HCT116 (cell line): ENCODE results near the gene UBTD1. TPM values are rescaled to one million over a fixed set of nuclear protein-coding genes. Genes with fewer than 3 reads are reported as not detected.

Source experiments
- ATAC-seq: fragments of 200-7000 bp; cut with Tn5 transposase; 2 replicates; pipeline ENCODE4 v1.9.1; 2020; ENCODE audit warnings: mild to moderate bottlenecking, moderate library complexity
- BruUV-seq: library from RNA; stranded (reverse); fragments of 400-500 nt; replicated peaks from 2 replicates; lab custom pipeline; 2021; lab: Mats Ljungman, UMichigan
- CTCF ChIA-PET: fragments of 300-600 bp; sonication (Branson Sonifier 250); formaldehyde crosslinking; loops from one replicate; lab custom pipeline; 2021; ENCODE audit warnings: antibody characterized with exemption; lab: Charles Lee
- POLR2A ChIA-PET: fragments of 300-600, 350-600 bp; sonication (Branson Sonifier 250); formaldehyde crosslinking; loops from one replicate; lab custom pipeline; 2021; ENCODE audit warnings: antibody characterized with exemption; lab: Charles Lee
- RAD21 ChIA-PET, 2 experiments: fragments of 300-600 bp; sonication (Branson Sonifier 250); formaldehyde crosslinking; loops; one replicate each; lab custom pipeline; 2023; ENCODE audit warnings: low total read pairs in 2 of 2; ENCODE audit not compliant: uncharacterized antibody in 2 of 2, unreplicated experiment in 2 of 2, low non-redundant PET in 1 of 2; lab: Charles Lee
- DNase-seq: peaks from one replicate; pipeline ENCODE4 v3.0.0-alpha.2; 2010; ENCODE audit warnings: low read depth, low spot score
- H2AFZ ChIP-seq: fragments of 200-600 bp; shearing (Covaris generic), sonication (generic); 2 replicates; pipeline ENCODE4 v1.6.1; 2017; ENCODE audit warnings: low read depth, mixed run types, mixed read lengths, antibody characterized with exemption, low read length; ENCODE audit not compliant: poor library complexity, severe bottlenecking
- H3K27ac ChIP-seq: 2 replicates; pipeline ENCODE4 v1.5.1; 2012; ENCODE audit warnings: low read depth, low read length
- H3K27me3 ChIP-seq: fragments of 200-600 bp; sonication (generic); 2 replicates; pipeline ENCODE4 v1.6.1; 2016; ENCODE audit warnings: mixed run types, low read length, mixed read lengths; ENCODE audit not compliant: insufficient read depth
- H3K36me3 ChIP-seq, 2 experiments: fragments of 200-500 bp in 1 of 2; fragments of 200-600 bp in 1 of 2; sonication (Bioruptor generic) in 1 of 2; sonication (generic) in 1 of 2; 2 replicates each; pipeline versions ENCODE4 v1.5.1 to v1.6.1; 2014 to 2016; ENCODE audit warnings: low read length in 2 of 2, inconsistent platforms in 1 of 2, mixed read lengths in 1 of 2, mixed run types in 1 of 2; ENCODE audit not compliant: insufficient read depth in 2 of 2, control insufficient read depth in 1 of 2
- H3K4me1 ChIP-seq, 2 experiments: fragments of 200-600 bp in 1 of 2; sonication (generic) in 1 of 2; 2 replicates each; pipeline versions ENCODE4 v1.5.1 to v1.6.1; 2012 to 2017; ENCODE audit warnings: low read length in 2 of 2, inconsistent platforms in 1 of 2, mild to moderate bottlenecking in 1 of 2, mixed read lengths in 1 of 2, mixed run types in 1 of 2, moderate library complexity in 1 of 2; ENCODE audit not compliant: insufficient read depth in 2 of 2, control insufficient read depth in 1 of 2
- H3K4me2 ChIP-seq: fragments of 200-600 bp; sonication (generic); 2 replicates; pipeline ENCODE4 v1.6.1; 2017; ENCODE audit warnings: mixed run types, low read length, mixed read lengths
- H3K4me3 ChIP-seq, 2 experiments: fragments of 200-600 bp in 1 of 2; sonication (generic) in 1 of 2; replicated peaks in 1 of 2; 2 replicates each; pipeline ENCODE4 v1.5.1; 2011 to 2016; ENCODE audit warnings: low read length in 2 of 2, control low read depth in 1 of 2, low read depth in 1 of 2, mild to moderate bottlenecking in 1 of 2, mixed read lengths in 1 of 2, mixed run types in 1 of 2
- H3K79me2 ChIP-seq: fragments of 200-600 bp; sonication (generic); 2 replicates; pipeline ENCODE4 v1.6.1; 2017; ENCODE audit warnings: mild to moderate bottlenecking, mixed run types, low read length, moderate library complexity, mixed read lengths; ENCODE audit not compliant: insufficient read depth
- H3K9ac ChIP-seq: fragments of 200-600 bp; sonication (generic); 2 replicates; pipeline ENCODE4 v1.6.1; 2016; ENCODE audit warnings: low read length, mixed read lengths
- H3K9me2 ChIP-seq: fragments of 200-600 bp; sonication (generic), shearing (Covaris generic); 2 replicates; pipeline ENCODE4 v1.6.1; 2017; ENCODE audit warnings: mixed run types, mild to moderate bottlenecking, moderate library complexity; ENCODE audit not compliant: insufficient read depth
- H3K9me3 ChIP-seq, 2 experiments: fragments of 200-500 bp in 1 of 2; fragments of 200-600 bp in 1 of 2; sonication (Bioruptor generic) in 1 of 2; sonication (generic) in 1 of 2; 2 replicates each; pipeline ENCODE4 v1.6.1; 2014 to 2017; ENCODE audit warnings: low read length in 2 of 2, mixed read lengths in 2 of 2, inconsistent platforms in 1 of 2, low read depth in 1 of 2, mild to moderate bottlenecking in 1 of 2, mixed run types in 1 of 2, moderate library complexity in 1 of 2; ENCODE audit not compliant: control insufficient read depth in 1 of 2, insufficient read depth in 1 of 2
- H4K20me1 ChIP-seq: fragments of 200-600 bp; sonication (generic), shearing (Covaris generic); 2 replicates; pipeline ENCODE4 v1.6.1; 2017; ENCODE audit warnings: mixed run types, mild to moderate bottlenecking, moderate library complexity; ENCODE audit not compliant: insufficient read depth
- CBX3 ChIP-seq: IDR thresholded peaks from 2 replicates; pipeline ENCODE4 v1.6.1; 2012; ENCODE audit warnings: low read depth
- ELF1 ChIP-seq: IDR thresholded peaks from 2 replicates; pipeline ENCODE4 v1.6.1; 2012; ENCODE audit warnings: low read depth, borderline replicate concordance
- EZH2 ChIP-seq: fragments of 200-600 bp; sonication (generic); IDR thresholded peaks from 2 replicates; pipeline ENCODE4 v1.6.1; 2017; ENCODE audit warnings: antibody characterized with exemption, mixed run types
- EZH2phosphoT487 ChIP-seq: fragments of 200-600 bp; IDR thresholded peaks from 2 replicates; pipeline ENCODE4 v1.6.1; 2018; ENCODE audit warnings: antibody characterized with exemption, borderline replicate concordance
- FOSL1 ChIP-seq: IDR thresholded peaks from 2 replicates; pipeline ENCODE4 v1.6.1; 2012; ENCODE audit warnings: low read depth
- POLR2A ChIP-seq: IDR thresholded peaks from 2 replicates; pipeline ENCODE4 v1.7.0; 2011; ENCODE audit warnings: borderline replicate concordance; ENCODE audit not compliant: insufficient read depth, insufficient read length; ENCODE audit errors: extremely low read depth
- RAD21 ChIP-seq: IDR thresholded peaks from 2 replicates; pipeline ENCODE4 v1.6.1; 2012; ENCODE audit warnings: low read depth, mild to moderate bottlenecking
- REST ChIP-seq: IDR thresholded peaks from 2 replicates; pipeline ENCODE4 v1.6.1; 2012; ENCODE audit warnings: low read depth
- TCF7L2 ChIP-seq: IDR thresholded peaks from 2 replicates; pipeline ENCODE4 v1.7.0; 2011; ENCODE audit warnings: borderline replicate concordance, inconsistent platforms; ENCODE audit not compliant: insufficient read depth, insufficient read length; ENCODE audit errors: extremely low read depth
- ZFX ChIP-seq: fragments of 450-650 bp; IDR thresholded peaks from 2 replicates; pipeline ENCODE4 v1.6.1; 2017
- intact Hi-C: fragments of 100-400 bp; cut with micrococcal nuclease; formaldehyde crosslinking; loops from 2 replicates; pipeline ENCODE4 v1.10.0; 2022
- total RNA-seq: library from RNA; stranded (reverse); gene quantifications from one replicate; pipeline ENCODE4 v1.2.1, GENCODE V29; 2021; ENCODE audit not compliant: unreplicated experiment
- TF ChIP-seq, protein P1 (sequence below): IDR thresholded peaks from 2 replicates; pipeline ENCODE4 v1.6.1; 2011; ENCODE audit warnings: mild to moderate bottlenecking, low read length, moderate library complexity; ENCODE audit not compliant: insufficient replicate concordance; ENCODE audit errors: extremely low read depth
- TF ChIP-seq, protein P2 (sequence below), 3 experiments: fragments of 200-600 bp in 1 of 3; sonication (generic) in 1 of 3; IDR thresholded peaks in 2 of 3; conservative IDR thresholded peaks in 1 of 3; 2 replicates each; pipeline ENCODE4 v1.5.1; 2012 to 2017; ENCODE audit warnings: low read depth in 2 of 3, low read length in 2 of 3, antibody characterized with exemption in 1 of 3, borderline replicate concordance in 1 of 3, control low read depth in 1 of 3, mild to moderate bottlenecking in 1 of 3, mixed read lengths in 1 of 3, mixed run types in 1 of 3, moderate library complexity in 1 of 3; ENCODE audit not compliant: insufficient read depth in 1 of 3
- TF ChIP-seq, protein P3 (sequence below): IDR thresholded peaks from 2 replicates; pipeline ENCODE4 v1.6.1; 2012

Gene UBTD1
- total RNA-seq, 1 experiment from 2014 or later, result 12.8 TPM

DNA sequence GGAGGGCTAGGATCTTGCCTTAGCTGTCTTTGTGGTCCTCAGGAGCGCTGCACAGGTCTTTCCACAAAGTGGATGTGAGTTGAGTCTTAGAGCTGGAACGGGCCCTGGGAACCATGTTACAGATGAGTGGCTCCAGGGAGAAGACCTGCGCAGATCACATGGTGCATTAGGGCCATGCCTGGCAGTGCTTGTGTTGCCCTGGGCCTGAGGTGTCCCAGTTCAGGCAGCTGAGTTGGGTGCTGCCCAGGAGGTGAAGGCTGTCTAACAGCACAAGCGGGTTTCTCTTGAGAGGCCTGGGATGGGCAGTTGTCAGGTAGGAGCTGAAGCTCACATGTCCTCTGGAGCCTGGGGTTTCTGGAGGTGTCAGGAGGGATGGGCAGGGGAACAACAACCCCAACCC lies 40.1 kb downstream of the UBTD1 start:
- intact Hi-C loops, result no loop called here
- no peaks in the 10 kb centered on the region for H3K36me3 ChIP-seq
- POLR2A ChIA-PET, result no interaction called here
- H2AFZ ChIP-seq, result no peak overlapping the region
- H3K9ac ChIP-seq, result no peak overlapping the region
- no peak for ATAC-seq
- no peaks in the 10 kb centered on the region for H3K79me2 ChIP-seq
- CTCF ChIA-PET, result interaction anchor here (2.7 kb wide), 1 partner anchor 15 kb away, joined by 12 read pairs; no protein-coding TSS in a partner anchor
- H3K4me3 ChIP-seq, result no peak overlapping the region
- no peak overlapping the region for H3K4me2 ChIP-seq
- no peaks in the 10 kb centered on the region for H4K20me1 ChIP-seq
- H3K27ac ChIP-seq, result no peak overlapping the region
- RAD21 ChIA-PET, result no interaction called here
- no TSS peak for BruUV-seq
- H3K4me1 ChIP-seq, result peaks cover 48 to 64% of the 10 kb centered on the region in 2 experiments
- H3K9me3 ChIP-seq, result no peaks in the 10 kb centered on the region
- no peaks in the 10 kb centered on the region for H3K9me2 ChIP-seq
- no peak for TF ChIP-seq RAD21
- no peak for TF ChIP-seq POLR2A
- no peak for TF ChIP-seq CBX3
- no peak for TF ChIP-seq TCF7L2
- TF ChIP-seq EZH2, result no peak
- no peak for TF ChIP-seq FOSL1
- TF ChIP-seq ELF1, result no peak
- no peak for TF ChIP-seq EZH2phosphoT487
- TF ChIP-seq, protein P1, sequence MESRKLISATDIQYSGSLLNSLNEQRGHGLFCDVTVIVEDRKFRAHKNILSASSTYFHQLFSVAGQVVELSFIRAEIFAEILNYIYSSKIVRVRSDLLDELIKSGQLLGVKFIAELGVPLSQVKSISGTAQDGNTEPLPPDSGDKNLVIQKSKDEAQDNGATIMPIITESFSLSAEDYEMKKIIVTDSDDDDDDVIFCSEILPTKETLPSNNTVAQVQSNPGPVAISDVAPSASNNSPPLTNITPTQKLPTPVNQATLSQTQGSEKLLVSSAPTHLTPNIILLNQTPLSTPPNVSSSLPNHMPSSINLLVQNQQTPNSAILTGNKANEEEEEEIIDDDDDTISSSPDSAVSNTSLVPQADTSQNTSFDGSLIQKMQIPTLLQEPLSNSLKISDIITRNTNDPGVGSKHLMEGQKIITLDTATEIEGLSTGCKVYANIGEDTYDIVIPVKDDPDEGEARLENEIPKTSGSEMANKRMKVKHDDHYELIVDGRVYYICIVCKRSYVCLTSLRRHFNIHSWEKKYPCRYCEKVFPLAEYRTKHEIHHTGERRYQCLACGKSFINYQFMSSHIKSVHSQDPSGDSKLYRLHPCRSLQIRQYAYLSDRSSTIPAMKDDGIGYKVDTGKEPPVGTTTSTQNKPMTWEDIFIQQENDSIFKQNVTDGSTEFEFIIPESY, result no peak
- TF ChIP-seq, protein P2, sequence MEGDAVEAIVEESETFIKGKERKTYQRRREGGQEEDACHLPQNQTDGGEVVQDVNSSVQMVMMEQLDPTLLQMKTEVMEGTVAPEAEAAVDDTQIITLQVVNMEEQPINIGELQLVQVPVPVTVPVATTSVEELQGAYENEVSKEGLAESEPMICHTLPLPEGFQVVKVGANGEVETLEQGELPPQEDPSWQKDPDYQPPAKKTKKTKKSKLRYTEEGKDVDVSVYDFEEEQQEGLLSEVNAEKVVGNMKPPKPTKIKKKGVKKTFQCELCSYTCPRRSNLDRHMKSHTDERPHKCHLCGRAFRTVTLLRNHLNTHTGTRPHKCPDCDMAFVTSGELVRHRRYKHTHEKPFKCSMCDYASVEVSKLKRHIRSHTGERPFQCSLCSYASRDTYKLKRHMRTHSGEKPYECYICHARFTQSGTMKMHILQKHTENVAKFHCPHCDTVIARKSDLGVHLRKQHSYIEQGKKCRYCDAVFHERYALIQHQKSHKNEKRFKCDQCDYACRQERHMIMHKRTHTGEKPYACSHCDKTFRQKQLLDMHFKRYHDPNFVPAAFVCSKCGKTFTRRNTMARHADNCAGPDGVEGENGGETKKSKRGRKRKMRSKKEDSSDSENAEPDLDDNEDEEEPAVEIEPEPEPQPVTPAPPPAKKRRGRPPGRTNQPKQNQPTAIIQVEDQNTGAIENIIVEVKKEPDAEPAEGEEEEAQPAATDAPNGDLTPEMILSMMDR (IDR thresholded peaks at IDR 0.05 in 2 of 3, conservative IDR thresholded peaks at IDR 0.05 in 1 of 3; ENCODE audit: borderline replicate concordance in 1 of 3, insufficient read depth in 1 of 3, low read depth in 2 of 3, low read length in 2 of 3), result no peak
- TF ChIP-seq ZFX, result no peak
- no peak for TF ChIP-seq REST
- TF ChIP-seq, protein P3, sequence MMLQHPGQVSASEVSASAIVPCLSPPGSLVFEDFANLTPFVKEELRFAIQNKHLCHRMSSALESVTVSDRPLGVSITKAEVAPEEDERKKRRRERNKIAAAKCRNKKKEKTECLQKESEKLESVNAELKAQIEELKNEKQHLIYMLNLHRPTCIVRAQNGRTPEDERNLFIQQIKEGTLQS, result no peak
- no peak for DNase-seq
- no peaks in the 10 kb centered on the region for H3K27me3 ChIP-seq
